ENCODE data around the gene ATP5PD.
A peak's percentile ranks its signal among the peaks of the same experiment; 100 is the strongest.

ATP5PD gene

DNA sequence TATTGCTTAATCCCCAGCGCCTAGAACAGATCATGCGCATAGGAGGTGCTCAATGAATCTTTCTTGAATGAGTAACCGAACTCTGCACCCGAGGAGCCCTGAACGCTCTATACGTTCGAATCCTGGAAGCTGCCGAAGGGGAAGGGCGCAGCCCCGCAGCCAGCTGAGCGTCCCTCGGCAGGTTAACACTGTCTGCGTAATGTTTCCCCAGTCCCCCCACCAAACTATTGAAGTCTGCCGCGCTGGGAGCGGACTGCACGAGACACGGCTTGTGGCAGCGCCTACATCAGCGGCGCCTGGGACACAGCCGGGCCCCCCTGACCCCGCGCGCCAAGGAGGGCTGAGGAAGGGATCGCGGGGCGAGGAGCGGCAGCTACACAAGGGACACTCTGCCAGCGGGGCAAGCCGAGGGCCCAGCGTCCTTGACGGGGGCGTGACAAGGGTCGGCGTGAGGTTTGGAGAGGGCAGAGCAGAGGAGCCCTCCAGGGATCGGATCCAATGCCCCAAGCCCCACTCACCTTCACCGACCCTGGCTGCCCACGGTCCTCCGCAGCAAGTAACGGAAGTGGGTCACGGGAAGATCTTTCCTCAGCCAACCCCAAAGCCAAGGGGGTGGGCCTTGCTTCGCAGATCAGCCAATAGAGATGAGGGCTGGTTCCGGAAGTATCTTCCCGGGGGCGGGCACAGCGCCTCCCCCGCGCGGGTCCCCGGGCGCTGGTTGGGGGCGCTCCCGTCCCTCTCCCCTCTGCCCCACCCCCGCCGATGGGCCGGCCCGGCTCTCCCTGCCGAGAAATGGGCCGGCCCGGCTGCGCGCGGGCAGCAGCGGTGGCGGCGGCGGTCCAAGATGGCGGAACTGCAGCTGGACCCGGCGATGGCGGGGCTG lies at the start of gene ATP5PD, which contains the start of gene KCTD2:
Gene ATP5PD, minus strand, starts transcription at position 563 of the 883 bp plus-strand sequence. CDS start 4,319 bp downstream, outside the sequence.
Gene KCTD2, plus strand, starts transcription at position 819 of the 883 bp plus-strand sequence. Its CDS starts 26 bp downstream, at position 845.
- peak; percentile 76 to 91 (median 82) for DNase-seq

DNA sequence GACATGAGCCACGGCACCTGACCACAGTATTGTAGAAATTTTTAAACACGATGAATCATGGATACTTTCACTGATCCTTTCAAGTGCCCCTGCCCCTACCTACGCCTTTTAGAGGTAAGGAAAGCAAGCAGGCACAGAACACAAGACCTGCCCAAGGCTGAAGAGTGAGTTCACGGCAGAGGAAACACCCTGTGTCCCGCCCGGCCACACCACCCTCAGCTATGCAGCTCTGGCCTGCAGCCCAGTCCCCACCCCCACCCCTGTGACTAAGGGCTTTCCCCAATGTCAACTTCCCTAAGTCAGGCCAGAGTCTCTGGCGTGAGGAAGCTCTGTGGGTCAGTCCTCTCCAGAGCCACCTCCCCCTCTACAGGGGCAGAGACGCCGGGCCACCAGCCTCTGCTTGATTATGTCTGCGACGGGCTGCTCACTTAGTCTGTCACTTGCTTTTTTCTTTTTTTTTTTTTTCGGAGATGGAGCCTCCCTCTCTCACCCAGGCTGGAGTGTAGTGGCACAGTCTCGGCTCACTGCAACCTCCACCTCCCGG lies 49.4 kb upstream of the ATP5PD start:
- no peak for DNase-seq

DNA sequence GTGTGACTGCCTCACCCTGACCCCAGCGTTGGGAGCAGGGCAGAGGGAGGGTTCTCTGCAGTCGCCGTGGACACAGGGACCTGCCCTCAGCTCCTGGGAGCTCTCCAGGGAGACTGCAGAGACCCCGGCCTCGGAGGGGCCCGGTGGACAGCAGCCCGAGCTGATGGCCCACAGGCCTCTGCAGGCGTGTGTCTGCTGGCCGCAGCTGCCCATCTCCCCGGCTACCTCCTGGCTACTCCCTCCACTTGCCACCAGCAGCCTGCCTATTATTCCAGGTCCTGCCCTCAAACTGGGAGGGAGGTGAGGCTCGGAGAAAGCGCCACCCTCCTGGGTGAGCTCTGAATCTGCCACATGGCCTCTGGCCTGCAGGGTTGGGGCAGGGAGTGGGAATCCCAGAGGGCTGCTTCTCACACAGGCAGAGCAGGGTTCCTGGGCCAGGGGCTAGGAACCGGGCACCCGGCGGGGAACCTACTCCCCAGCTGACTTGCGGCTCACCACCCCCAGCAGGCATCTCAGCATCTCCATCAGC lies 48.2 kb upstream of the ATP5PD start:
- no peak for DNase-seq

- no peak for DNase-seq
Observed at GRCh38 chr17:75093548-75094158, 46.9 kb upstream of the ATP5PD start.

DNA sequence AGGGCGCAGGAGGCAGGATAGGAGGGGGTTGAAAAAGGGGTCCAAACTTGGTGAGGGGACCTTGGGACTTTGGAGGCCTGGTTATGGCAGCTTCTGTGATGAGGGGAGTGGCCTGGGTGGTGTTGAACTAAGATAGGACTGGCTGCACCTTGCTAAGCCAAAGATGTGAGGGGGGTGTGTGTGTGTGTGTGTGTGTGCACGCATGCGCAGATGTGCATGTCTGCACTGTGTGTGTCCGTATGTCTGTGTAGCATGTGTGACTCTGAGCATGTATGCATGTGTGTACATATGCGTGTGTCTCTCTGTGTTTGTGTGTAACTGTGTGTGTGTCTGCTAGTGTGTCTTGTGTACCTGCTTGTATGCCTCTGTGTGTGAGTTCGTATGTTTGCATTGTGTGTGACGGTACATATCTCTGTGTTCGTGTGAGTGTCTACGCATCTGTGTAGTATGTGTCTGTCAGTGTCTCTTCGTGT lies 45.1 kb upstream of the ATP5PD start:
- DNase-seq: no peak

DNA sequence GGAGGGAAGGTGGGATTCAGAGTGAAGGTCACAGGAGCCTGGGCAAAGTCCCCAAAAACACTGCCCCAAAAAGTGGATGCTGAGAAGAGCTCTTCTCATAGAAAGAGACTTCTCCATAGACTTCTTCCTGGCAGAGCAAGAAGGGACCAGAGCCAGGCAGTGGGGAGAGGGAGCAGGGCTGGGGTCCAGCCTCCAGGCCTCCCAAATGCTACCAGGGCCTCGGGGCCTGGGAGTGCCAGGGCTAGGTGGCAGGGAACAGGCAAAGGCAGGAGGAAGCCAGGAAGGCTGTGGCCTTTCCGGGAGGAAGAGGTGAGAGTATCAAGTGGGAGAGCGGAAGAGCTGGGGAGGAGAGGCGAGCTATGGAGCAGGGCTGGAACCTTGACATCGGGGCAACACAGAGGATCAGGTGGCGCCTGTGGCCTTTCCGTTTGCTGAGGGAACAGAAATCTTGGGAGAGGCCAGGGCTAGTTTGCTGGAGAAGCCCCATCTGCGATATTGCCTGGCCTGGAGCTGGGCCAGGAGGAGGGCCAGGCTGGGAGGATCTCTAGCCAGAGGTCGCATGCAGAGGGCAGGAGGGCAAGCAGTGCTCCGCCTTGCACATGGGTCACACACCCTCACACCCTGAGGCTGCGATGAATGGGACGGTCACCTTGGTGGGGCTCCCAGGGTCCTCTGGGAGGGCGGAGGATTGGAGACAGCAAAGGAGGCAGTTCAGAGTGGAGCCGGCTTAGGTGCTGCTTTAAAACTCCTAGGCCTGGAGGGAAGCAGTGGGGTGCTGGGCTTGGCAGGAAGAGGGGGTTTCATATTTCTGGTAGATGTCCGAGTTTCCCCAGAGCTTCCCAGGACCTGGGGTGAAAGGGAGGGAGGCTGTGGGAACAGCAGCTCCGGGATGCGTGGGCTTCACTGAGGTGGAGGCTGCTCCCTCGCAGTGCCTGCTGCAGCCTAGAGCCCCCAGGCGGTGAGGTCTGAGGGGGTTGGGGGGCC lies 44.4 kb upstream of the ATP5PD start:
- no peak for DNase-seq

DNA sequence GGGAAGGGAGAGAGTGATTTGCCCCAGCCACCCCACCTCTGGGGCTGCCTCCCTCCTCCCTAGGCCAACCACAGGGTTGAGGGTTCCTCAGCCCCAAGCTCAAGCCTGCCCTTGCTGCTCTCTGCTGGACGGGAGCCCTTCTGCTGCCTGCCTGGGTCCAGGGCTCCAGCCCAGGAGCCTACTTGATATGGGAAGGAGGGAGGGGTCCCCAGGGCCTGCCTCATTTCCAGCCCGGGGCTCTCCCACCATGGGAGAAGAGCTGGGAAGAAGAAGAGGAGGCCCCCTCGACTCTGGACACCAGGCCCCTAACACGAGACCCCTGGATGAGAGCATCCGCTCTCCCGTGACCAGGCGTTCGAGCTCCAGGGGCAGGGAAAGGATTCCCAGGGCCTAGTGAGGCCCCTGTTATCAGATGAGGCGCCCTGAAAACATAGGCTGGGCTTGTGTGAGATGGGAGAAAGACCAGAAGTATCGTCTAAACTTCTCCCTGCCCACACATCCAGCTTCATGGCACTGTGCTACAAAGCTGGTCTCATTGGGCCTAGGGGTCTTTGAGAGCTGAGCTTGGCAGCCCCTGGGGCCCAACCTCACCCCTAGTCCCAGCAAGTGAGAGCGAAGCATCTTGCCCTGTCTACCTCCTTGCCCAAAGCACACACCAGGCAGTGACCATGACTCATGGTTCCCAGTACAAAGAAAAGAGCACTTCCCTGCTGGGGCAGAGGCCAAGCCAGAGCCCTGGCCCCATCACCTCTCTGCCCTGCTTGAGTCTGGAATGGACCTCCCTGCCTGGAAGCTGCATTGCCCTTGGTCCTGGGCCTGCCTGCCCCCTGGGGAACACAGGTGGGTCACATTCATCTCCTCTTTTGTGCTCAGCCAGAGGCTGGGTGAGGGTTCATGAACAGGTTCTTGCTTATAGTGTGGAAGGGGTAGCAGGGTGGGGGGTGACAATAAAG lies 42.0 kb upstream of the ATP5PD start:
- no peak for DNase-seq

- peak in 1 of 4 experiments; percentile 45 for DNase-seq
Observed at GRCh38 chr17:75087558-75088453, 41.0 kb upstream of the ATP5PD start, which contains the start of gene SLC16A5. SLC16A5 (plus strand) TSS chr17:75087954; CDS start chr17:75093637, 5,683 bp downstream.

DNA sequence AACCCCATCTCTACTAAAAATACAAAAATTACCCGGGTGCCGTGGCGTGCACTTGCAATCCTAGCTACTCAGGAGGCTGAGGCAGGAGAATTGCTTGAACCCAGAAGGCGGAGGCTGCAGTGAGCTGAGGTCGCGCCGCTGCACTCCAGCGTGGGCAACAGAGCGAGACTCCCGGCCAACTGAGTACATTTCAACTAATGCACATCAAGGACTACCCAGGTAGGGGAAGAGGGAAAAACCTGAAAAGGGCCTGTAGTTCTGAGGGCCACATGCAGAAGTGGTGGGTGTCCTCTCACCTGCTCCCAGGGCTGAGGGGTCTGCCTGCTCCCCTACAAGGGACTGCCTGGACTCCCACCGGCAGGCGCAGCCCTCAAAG lies 40.4 kb upstream of the ATP5PD start:
- no peak for DNase-seq

DNA sequence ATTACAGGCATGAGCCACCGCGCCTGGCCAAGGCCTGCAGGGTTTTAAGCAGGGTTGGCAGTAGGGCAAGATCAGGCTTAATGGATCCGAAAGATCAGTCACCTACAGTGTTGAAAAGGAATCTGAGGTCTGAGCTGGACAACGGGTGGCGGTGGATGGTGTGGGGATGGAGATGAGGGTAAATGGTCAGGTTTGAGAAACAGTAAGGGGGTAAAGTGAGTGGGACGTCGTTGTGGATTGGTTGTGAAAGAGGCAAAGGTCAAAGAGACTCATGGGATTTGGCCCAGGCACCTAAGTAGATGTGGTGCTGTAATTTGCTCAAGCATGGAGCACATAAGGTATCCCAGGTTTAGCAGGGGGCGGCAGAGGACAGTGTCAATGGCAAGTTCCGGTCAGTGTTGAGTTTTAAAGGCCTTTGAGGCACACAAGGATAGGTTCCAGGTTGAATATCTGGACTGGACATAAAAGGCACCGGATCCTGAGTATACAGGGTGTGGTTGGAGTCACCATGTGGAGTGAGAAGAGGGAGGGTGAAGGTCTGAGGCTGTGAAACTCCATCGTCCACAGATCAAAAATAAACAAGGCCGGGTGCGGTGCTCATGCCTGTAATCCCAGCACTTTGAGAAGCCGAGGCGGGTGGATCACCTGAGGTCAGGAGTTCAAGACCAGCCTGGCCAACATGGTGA lies 39.9 kb upstream of the ATP5PD start:
- DNase-seq: no peak

DNA sequence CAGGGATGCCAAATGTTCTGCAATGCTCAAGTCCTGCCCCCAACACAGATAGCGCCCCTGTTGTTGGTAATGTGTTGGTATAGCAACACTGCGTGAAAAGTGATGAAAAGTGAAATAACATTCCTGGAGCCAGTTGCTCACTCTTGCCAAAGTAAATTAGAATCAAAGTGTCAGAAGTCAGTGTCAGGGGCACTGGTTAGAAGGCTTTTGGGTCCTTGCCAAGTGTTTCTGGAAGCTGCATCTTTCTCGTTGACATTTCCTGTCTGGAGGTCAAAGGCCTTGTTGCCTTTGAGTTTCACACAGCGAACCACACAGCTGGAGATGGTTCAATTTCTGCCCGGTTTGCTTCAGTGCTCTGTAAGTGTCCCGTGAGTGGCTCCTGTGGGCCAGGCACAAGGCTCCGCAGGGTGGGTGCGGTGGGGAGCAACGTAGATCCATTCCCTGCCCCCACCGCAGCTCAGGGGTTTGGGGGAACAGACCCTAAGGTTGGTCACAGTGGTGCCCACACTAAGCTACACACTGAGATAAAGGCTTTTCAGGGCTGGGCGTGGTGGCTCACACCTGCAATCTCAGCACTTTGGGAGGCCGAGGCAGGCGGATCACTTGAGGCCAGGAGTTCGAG lies 37.4 kb upstream of the ATP5PD start:
- no peak for DNase-seq

DNA sequence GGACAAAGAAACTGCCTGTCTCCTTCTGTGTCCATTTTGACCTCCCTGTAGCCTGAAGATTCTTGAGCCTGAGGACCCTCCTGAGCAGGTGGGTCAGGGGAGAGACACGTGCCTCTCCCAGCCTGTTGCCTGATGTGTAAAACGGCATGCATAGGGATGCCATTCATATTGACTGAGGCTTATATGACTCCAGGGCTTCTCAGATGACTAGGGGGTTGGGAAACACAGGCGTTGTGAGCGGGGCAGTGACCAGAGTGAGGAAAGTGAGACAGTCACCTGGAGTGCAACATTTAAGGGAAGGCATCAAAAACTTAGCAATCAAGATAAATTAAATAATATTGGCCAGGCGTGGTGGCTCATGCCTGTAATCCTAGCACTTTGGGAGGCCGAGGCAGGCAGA lies 35.9 kb upstream of the ATP5PD start:
- DNase-seq: no peak

- DNase-seq: no peak
Observed at GRCh38 chr17:75081611-75082540, 35.1 kb upstream of the ATP5PD start.

- no peak for DNase-seq
Observed at GRCh38 chr17:75079023-75079373, 32.2 kb upstream of the ATP5PD start.

DNA sequence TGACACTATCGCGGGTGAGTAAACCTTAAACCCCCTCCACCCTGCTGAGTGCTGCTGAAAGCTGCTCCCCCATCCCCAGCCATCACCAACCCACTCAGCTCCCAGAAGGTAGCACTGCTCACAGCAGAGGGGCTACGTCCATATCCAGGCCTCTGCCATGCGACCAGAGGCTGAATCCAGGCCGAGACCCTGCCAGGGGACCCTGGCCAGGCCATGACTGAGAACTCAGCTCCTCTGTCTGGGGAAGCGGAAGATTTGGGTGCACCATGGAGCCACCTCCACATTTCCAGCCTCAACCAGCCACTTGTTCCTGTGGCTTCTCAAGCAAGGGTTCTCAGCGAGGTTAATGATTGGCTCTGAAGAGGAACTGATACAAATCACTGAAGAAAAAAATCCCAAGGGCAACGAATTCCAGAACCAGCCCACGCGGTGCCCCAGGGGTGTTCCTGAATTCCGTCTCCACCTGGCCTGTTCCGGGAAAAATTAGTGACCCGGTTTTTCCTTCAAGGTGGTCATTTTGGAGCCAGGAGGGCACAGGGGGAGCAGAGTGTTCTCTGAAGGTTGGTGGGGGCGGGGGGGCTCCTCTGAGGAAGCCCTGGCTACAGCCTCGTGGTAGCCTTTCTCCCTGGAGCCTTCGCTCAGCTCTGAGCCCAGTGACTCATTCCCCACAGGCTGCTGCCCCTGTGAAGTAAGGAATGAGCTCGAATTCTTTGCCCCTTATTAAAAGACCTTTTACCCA lies 31.7 kb upstream of the ATP5PD start:
- DNase-seq: no peak

GRCh38 chr17:75077496-75078283 lies 30.9 kb upstream of the ATP5PD start:
- DNase-seq: peak; percentile 20 to 58 (median 28)

Measured in activated naive CD4-positive, alpha-beta T cell (primary cell).